RWPE1 (cell line): ENCODE results near the gene FES.

Experiments used
- CTCF ChIA-PET: fragments of 350-600 bp; sonication (Branson Sonifier 250); formaldehyde crosslinking; extraction: SDS; loops from one replicate; lab custom pipeline; 2021; lab: Yijun Ruan, JAX
- POLR2A ChIA-PET: fragments of 400-600 bp; formaldehyde crosslinking; extraction: SDS; loops from one replicate; lab custom pipeline; 2020; ENCODE audit warnings: antibody characterized with exemption; ENCODE audit not compliant: low non-redundant PET; lab: Yijun Ruan, JAX
- DNase-seq: peaks from one replicate; pipeline ENCODE4 v3.0.0; 2012; ENCODE audit warnings: low spot score
- H3K27ac ChIP-seq: fragments of 450-650 bp; 2 replicates; pipeline ENCODE4 v1.5.1; 2017
- CTCF ChIP-seq: fragments of 450-650 bp; conservative IDR thresholded peaks from 2 replicates; pipeline ENCODE4 v1.5.1; 2017; ENCODE audit warnings: low read depth, mild to moderate bottlenecking

Gene FES

GRCh38 chr15:90865702-90866101 is 18.6 kb upstream of the FES start:
- no peak overlapping the region for H3K27ac ChIP-seq
- POLR2A ChIA-PET: no interaction called here
- CTCF ChIA-PET: interaction anchor here (0.6 kb wide), 1 partner anchor 17 kb away, joined by 5 read pairs; no protein-coding TSS in a partner anchor
- DNase-seq: no peak
- TF ChIP-seq CTCF: no peak

DNA sequence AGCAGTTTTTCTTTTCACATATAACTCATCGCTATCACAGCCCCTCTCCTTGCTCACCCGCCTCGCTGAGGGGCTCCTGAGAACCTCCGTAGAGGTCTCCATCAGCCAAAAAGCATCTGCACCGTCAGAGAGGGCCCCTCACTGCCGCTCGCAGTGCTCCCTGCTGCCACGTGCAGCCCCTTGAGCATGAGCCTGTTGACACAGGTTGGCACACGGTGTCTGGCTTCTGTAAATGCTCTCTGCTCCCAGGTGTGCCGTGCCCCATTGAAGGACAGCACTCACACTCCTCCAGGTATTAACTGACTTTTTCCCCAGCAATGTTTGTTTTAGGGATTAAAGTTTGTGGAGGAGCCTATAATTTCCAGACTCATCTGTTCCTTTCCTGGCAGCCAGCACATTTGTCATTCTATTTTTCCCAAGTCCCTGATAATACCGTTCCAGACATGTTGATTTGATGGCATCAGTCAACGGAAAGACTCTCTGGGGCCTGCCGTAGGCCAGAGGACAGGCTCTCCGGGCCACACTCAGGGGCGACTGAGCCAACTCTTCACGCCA is 18.1 kb upstream of the FES start:
- no peak for TF ChIP-seq CTCF
- ChIA-PET CTCF (interaction anchor here (0.6 kb wide), 1 partner anchor 17 kb away, joined by 5 read pairs; no protein-coding TSS in a partner anchor), POLR2A (no interaction called here)
- 0 out of 2 replicates have a peak overlapping the region, but pooled peaks have one; percentile 2 for H3K27ac ChIP-seq
- DNase-seq: no peak

- POLR2A ChIA-PET: no interaction called here
Observed at GRCh38 chr15:90866800-90867199, 17.5 kb upstream of the FES start.

DNA sequence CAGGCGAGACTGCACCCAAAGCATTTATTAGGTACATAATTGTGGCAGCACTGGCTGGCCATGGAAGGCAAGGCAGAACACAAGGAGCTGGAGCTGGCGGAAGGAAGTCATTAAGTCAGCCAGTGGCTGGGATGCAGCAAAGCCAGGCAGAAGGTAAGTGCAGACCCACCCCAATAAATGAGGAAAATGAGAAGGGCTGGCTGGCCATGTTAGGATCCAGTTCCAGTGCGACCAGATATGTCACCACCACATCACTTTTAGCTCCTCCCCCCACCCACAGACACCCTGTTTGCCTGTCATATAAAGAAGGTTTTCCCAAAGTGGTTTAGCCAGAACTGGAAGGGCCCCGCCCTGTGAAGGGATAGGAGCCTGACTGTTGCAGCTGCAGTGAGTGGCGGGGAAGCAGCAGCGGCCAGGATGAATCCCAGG is 16.0 kb upstream of the FES start, which contains the start of gene FURIN:
Gene FURIN, plus strand, starts transcription at position 328 of the 429 bp plus-strand sequence. CDS start 7,153 bp downstream, outside the sequence.
- TF ChIP-seq CTCF: no peak
- POLR2A ChIA-PET: interaction anchor here (0.5 kb wide), 1 partner anchor 278 kb away, joined by 3 read pairs; no protein-coding TSS in a partner anchor
- H3K27ac ChIP-seq: peak within 1 kb of the TSS; percentile 88
- no peak for DNase-seq
- CTCF ChIA-PET: no interaction called here

More at GRCh38 chr15:90866800-90867199, 17.5 kb upstream of the FES start:
- TF ChIP-seq CTCF: no peak
- DNase-seq: no peak
- H3K27ac ChIP-seq: no peak overlapping the region
- CTCF ChIA-PET: no interaction called here

- peak overlapping the region; percentile 88 for H3K27ac ChIP-seq
- TF ChIP-seq CTCF: no peak
- ChIA-PET POLR2A (interaction anchor here (0.5 kb wide), 1 partner anchor 278 kb away, joined by 3 read pairs; no protein-coding TSS in a partner anchor), CTCF (interaction anchor here (0.8 kb wide), 1 partner anchor 1688 kb away, joined by 3 read pairs; no protein-coding TSS in a partner anchor)
- no peak for DNase-seq
Observed at GRCh38 chr15:90869140-90869541, 15.2 kb upstream of the FES start.

DNA sequence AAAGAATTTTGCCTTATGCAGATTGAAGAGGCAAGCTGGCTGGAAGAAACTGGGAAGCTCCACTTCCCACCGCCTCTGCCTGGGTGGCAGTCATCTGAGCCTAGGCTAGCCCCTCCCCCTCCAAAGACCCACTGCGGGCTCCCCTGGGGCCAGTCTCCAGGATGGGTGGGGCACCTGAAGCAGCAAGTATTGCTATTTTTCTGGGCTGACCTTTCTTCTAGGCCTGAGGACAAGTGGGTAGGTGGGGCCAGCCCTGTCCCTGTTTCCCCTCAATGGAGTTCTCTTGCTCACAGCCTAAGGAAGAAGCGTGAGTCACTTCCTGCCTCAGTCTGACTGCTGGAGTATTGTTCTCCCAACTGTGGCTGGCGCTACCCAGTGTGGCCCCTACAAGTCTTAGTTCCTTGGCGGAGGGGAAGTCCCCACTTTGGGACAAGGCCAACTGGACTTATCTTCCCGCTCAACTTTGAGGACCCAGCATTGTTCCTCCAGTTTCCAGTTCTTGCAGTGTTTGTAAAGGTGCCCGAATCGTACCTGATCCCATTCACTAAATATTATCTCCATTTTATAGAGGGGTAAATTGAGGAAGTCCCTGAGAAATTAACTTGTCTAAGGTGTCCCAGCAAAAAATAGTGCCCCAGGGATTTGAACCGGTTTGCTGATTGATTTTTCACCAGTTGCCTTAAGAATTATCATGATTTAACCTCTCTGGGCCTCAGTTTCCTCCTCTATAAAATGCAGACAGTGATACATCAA is 14.5 kb upstream of the FES start:
- CTCF ChIA-PET: interaction anchor here (0.6 to 0.8 kb wide), 2 partner anchors 59 to 1689 kb away, joined by 3 to 6 read pairs; no protein-coding TSS in a partner anchor
- POLR2A ChIA-PET: interaction anchor here (0.6 to 1.1 kb wide), 2 partner anchors 10 to 31 kb away, joined by 3 to 5 read pairs; no protein-coding TSS in a partner anchor
- TF ChIP-seq CTCF: no peak
- peak overlapping the region; percentile 88 for H3K27ac ChIP-seq
- DNase-seq: peak; percentile 80
